HepG2 (cell line): ENCODE results near the gene TAS2R30. TPM values are rescaled to one million over a fixed set of nuclear protein-coding genes. Genes with fewer than 3 reads are reported as not detected.

Experiments used
- BRCA1 ChIP-seq: sonication (generic); formaldehyde crosslinking; IDR thresholded peaks from 2 replicates; pipeline ENCODE4 v1.4.0; 2020; ENCODE audit warnings: missing genetic modification reagents
- CSRNP2 ChIP-seq: sonication (generic); formaldehyde crosslinking; conservative IDR thresholded peaks from 2 replicates; pipeline ENCODE4 v1.8.0; 2022; ENCODE audit warnings: low read depth, missing genetic modification reagents
- FOXK1 ChIP-seq: sonication (generic); formaldehyde crosslinking; IDR thresholded peaks from 2 replicates; pipeline ENCODE4 v1.4.0; 2020; ENCODE audit warnings: low read depth, missing genetic modification reagents, borderline replicate concordance
- HDAC6 ChIP-seq: fragments of 200-600 bp; sonication (generic); IDR thresholded peaks from 2 replicates; pipeline ENCODE4 v1.7.0; 2017; ENCODE audit warnings: mild to moderate bottlenecking, antibody characterized with exemption, low read length, low read depth
- HOXA9 ChIP-seq: sonication (generic); formaldehyde crosslinking; IDR thresholded peaks from 2 replicates; pipeline ENCODE4 v1.8.1; 2022; ENCODE audit warnings: missing genetic modification reagents, mild to moderate bottlenecking, moderate library complexity, borderline replicate concordance
- PAF1 ChIP-seq: IDR thresholded peaks from 2 replicates; pipeline ENCODE4 v1.6.1; 2016; ENCODE audit warnings: missing genetic modification reagents, missing compliant biosample characterization
- PPARG ChIP-seq: conservative IDR thresholded peaks from 2 replicates; pipeline ENCODE4 v1.6.1; 2016; ENCODE audit warnings: missing biosample characterization, missing genetic modification reagents
- RAD51 ChIP-seq: fragments of 450-650 bp; IDR thresholded peaks from 2 replicates; pipeline ENCODE4 v1.6.1; 2016; ENCODE audit warnings: borderline replicate concordance
- RFXAP ChIP-seq: sonication (generic); formaldehyde crosslinking; IDR thresholded peaks from 2 replicates; pipeline ENCODE4 v1.4.0; 2020; ENCODE audit warnings: missing genetic modification reagents, borderline replicate concordance
- SIN3B ChIP-seq: fragments of 150-350 bp; IDR thresholded peaks from 2 replicates; pipeline ENCODE4 v1.6.1; 2014; ENCODE audit warnings: low read length
- SMAD3 ChIP-seq: sonication (generic); formaldehyde crosslinking; IDR thresholded peaks from 2 replicates; pipeline ENCODE4 v1.4.0; 2020; ENCODE audit warnings: missing genetic modification reagents
- SMYD3 ChIP-seq: sonication (generic); formaldehyde crosslinking; IDR thresholded peaks from 2 replicates; pipeline ENCODE4 v1.8.1; 2023; ENCODE audit warnings: mild to moderate bottlenecking, missing genetic modification reagents
- TAF15 ChIP-seq: fragments of 200-400 bp; formaldehyde crosslinking; IDR thresholded peaks from one replicate; pipeline ENCODE4 v1.6.1; 2018; ENCODE audit warnings: mild to moderate bottlenecking, low read depth, low read length; ENCODE audit not compliant: poor library complexity, severe bottlenecking
- TBP ChIP-seq: sonication (generic); formaldehyde crosslinking; IDR thresholded peaks from 2 replicates; pipeline ENCODE4 v1.5.0; 2020; ENCODE audit warnings: missing genetic modification reagents
- TBX3 ChIP-seq: fragments of 450-650 bp; IDR thresholded peaks from 2 replicates; pipeline ENCODE4 v1.6.1; 2017; ENCODE audit warnings: antibody characterized with exemption, mild to moderate bottlenecking, inconsistent platforms, borderline replicate concordance
- TFE3 ChIP-seq: IDR thresholded peaks from 2 replicates; pipeline ENCODE4 v1.6.1; 2016
- ZBTB26 ChIP-seq: IDR thresholded peaks from 2 replicates; pipeline ENCODE4 v1.6.1; 2016; ENCODE audit warnings: missing compliant biosample characterization, missing genetic modification reagents, borderline replicate concordance
- ZC3H4 ChIP-seq: sonication (generic); formaldehyde crosslinking; IDR thresholded peaks from 2 replicates; pipeline ENCODE4 v1.4.0; 2020; ENCODE audit warnings: missing genetic modification reagents, borderline replicate concordance
- ZFP36L1 ChIP-seq: sonication (generic); formaldehyde crosslinking; IDR thresholded peaks from 2 replicates; pipeline ENCODE4 v1.8.0; 2022; ENCODE audit warnings: mild to moderate bottlenecking, missing genetic modification reagents, moderate library complexity
- ZFP62 ChIP-seq: sonication (generic); formaldehyde crosslinking; IDR thresholded peaks from 2 replicates; pipeline ENCODE4 v1.4.0; 2020; ENCODE audit warnings: missing genetic modification reagents
- ZFY ChIP-seq: sonication (generic); formaldehyde crosslinking; IDR thresholded peaks from 2 replicates; pipeline ENCODE4 v1.4.0; 2020; ENCODE audit warnings: missing genetic modification reagents
- ZNF121 ChIP-seq: sonication (generic); formaldehyde crosslinking; IDR thresholded peaks from 2 replicates; pipeline ENCODE4 v1.5.0; 2020; ENCODE audit warnings: mild to moderate bottlenecking, missing genetic modification reagents
- ZNF3 ChIP-seq: IDR thresholded peaks from 2 replicates; pipeline ENCODE4 v1.7.0; 2017; ENCODE audit warnings: inconsistent platforms
- ZNF333 ChIP-seq: sonication (generic); formaldehyde crosslinking; IDR thresholded peaks from 2 replicates; pipeline ENCODE4 v1.4.0; 2020; ENCODE audit warnings: mild to moderate bottlenecking, missing genetic modification reagents, borderline replicate concordance
- ZNF484 ChIP-seq: sonication (generic); formaldehyde crosslinking; IDR thresholded peaks from 2 replicates; pipeline ENCODE4 v1.5.1; 2020; ENCODE audit warnings: mild to moderate bottlenecking, low read depth, missing genetic modification reagents, borderline replicate concordance
- ZNF501 ChIP-seq: sonication (generic); formaldehyde crosslinking; IDR thresholded peaks from 2 replicates; pipeline ENCODE4 v1.5.1; 2020; ENCODE audit warnings: mild to moderate bottlenecking, moderate library complexity, missing genetic modification reagents
- ZNF547 ChIP-seq: sonication (generic); formaldehyde crosslinking; IDR thresholded peaks from 2 replicates; pipeline ENCODE4 v1.5.1; 2020; ENCODE audit warnings: mild to moderate bottlenecking, missing genetic modification reagents
- ZNF713 ChIP-seq: sonication (generic); formaldehyde crosslinking; IDR thresholded peaks from 2 replicates; pipeline ENCODE4 v1.4.0; 2020; ENCODE audit warnings: mild to moderate bottlenecking, missing genetic modification reagents
- polyA plus RNA-seq, 8 experiments: library from polyadenylated mRNA; depleted of rRNA in 3 of 8; stranded (reverse) in 7 of 8; unstranded in 1 of 8; fragments of >200 nt; fragmentation: Illumina TruSeq in 4 of 8; extraction: Trizol in 4 of 8; gene quantifications; 2 replicates each; pipeline versions ENCODE4 v1.2.1 to v1.2.3, GENCODE V29; 2011 to 2016; ENCODE audit warnings: low read depth in 4 of 8, missing spikeins in 1 of 8, mixed read lengths in 1 of 8; ENCODE audit not compliant: insufficient read depth in 1 of 8
- total RNA-seq, 5 experiments: library from RNA; depleted of rRNA; stranded (reverse); fragments of >200 nt; fragmentation: Illumina TruSeq; extraction: Trizol; gene quantifications; 2 replicates each; pipeline ENCODE4 v1.2.3, GENCODE V29; 2016; ENCODE audit warnings: low read depth in 1 of 5

TAS2R30 gene
- total and polyA plus RNA-seq, 2 of the 13 experiments (the other 11 are each of a cell fraction or from before 2014, with no cell fraction given): 0.42 to 5.2 TPM

- TF ChIP-seq ZNF121 (peak; percentile 18; the same call in 1 of the 2 replicates), SIN3B (peak; percentile 31; the same call in 1 of the 2 replicates), ZFP36L1 (CRISPR knock-in tag) (no peak), ZNF547 (CRISPR knock-in tag) (peak; percentile 75), PPARG (CRISPR knock-in tag) (no peak; the same call in 1 of the 2 replicates), ZFP62 (CRISPR knock-in tag) (no peak), ZNF501 (CRISPR knock-in tag) (peak; percentile 97), TBX3 (peak; percentile 48; the same call in 1 of the 2 replicates), TFE3 (CRISPR knock-in tag) (no peak; the same call in 1 of the 2 replicates), ZNF333 (peak; percentile 80; the same call in 1 of the 2 replicates), HOXA9 (CRISPR knock-in tag) (no peak), HDAC6 (no peak), ZNF3 (CRISPR knock-in tag) (no peak), ZC3H4 (CRISPR knock-in tag) (no peak), ZFY (CRISPR knock-in tag) (peak; percentile 98), ZBTB26 (CRISPR knock-in tag) (peak; percentile 85; the same call in 1 of the 2 replicates), ZNF484 (CRISPR knock-in tag) (no peak), RFXAP (no peak), BRCA1 (CRISPR knock-in tag) (peak; percentile 38; the same call in 1 of the 2 replicates), TAF15 (peak; percentile 67), ZNF713 (CRISPR knock-in tag) (no peak; the same call in 1 of the 2 replicates), RAD51 (no peak), SMAD3 (CRISPR knock-in tag) (peak; percentile 77; the same call in 1 of the 2 replicates), PAF1 (CRISPR knock-in tag) (no peak), FOXK1 (CRISPR knock-in tag) (peak; percentile 8; the same call in 1 of the 2 replicates), TBP (no peak), SMYD3 (CRISPR knock-in tag) (0 out of 2 replicates have a peak, but pooled peaks have one; percentile 68), CSRNP2 (no peak)
Measured at GRCh38 chr12:11171145-11171968, 36.9 kb upstream of the TAS2R30 start, which contains the start of gene SMIM10L1 (continued).
